ENCODE data around the gene ASCC1. TPM values are rescaled to one million over a fixed set of nuclear protein-coding genes. Genes with fewer than 3 reads are reported as not detected.
"Not testable (repeated sequence)": the region's sequence is repeated elsewhere in the genome, so short reads cannot be mapped to it uniquely, and the experiment has no call there.

The ASCC1 gene
- total RNA-seq, 1 experiment from 2014 or later: 12.6 TPM

- Histone ChIP-seq H3K36me3 (peaks cover 30% of the 10 kb centered on the region), H3K9me3 (no peaks in the 10 kb centered on the region), H3K4me3 (no peak overlapping the region), H3K27me3 (no peaks in the 10 kb centered on the region)
- no peak for DNase-seq
Observed at GRCh38 chr10:72229261-72230251, 13.5 kb upstream of the ASCC1 start.

GRCh38 chr10:72228318-72228751 lies 12.3 kb upstream of the ASCC1 start:
- peaks cover 34% of the 10 kb centered on the region for H3K36me3 ChIP-seq
- H3K27me3 ChIP-seq: no peaks in the 10 kb centered on the region
- no peaks in the 10 kb centered on the region for H3K9me3 ChIP-seq
- H3K4me3 ChIP-seq: no peak overlapping the region
- DNase-seq: no peak

DNA sequence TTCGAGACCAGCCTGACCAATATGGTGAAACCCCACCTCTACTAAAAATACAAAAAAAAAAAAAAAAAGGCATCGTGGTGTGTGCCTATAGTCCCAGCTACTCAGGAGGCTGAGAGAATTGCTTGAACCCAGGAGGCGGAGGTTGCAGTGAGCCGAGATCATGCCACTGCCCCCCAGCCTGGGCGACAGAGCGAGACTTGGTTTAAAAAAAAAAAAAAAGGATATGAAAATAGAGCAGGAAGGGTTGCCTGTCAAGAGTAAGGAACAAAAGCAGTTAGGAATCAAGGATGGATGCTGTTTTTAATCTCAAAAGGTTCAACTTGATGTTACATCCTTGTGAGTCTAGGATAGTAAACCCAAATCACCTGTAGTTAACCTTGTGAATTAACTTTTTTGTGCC lies 11.8 kb upstream of the ASCC1 start:
- Histone ChIP-seq H3K27me3 (no peaks in the 10 kb centered on the region), H3K4me3 (no peak overlapping the region), H3K9me3 (no peaks in the 10 kb centered on the region), H3K36me3 (peaks cover 33% of the 10 kb centered on the region)
- no peak for DNase-seq

DNA sequence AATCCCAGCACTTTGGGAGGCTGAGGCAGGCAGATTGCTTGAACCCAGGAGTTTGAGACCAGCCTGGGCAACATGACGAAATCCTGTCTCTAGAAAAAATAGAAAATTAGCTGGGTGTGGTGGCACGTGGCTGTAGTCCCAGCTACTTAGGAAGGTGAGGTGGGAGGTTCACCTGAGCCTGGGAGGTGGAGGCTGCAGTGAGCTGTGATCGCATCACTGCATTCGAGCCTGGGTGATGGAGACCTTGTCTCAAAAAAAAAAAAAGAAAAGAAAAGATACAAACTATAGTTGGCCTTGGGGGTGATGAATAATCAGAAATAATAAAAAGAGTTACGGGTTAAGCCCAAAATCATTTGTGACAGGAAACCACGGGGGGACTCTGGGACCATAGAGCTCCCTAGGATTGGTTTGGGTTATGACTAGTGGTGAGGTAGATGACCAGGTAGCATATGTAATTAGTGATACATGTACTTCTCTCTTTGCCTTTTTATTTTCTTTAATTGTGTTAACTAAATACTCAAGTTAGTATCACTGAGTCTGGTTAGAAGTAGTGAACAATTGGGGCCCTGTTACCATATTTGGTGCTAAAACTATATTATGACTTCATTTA lies 10.4 kb upstream of the ASCC1 start:
- DNase-seq: no peak
- Histone ChIP-seq H3K9me3 (no peaks in the 10 kb centered on the region), H3K27me3 (no peaks in the 10 kb centered on the region), H3K36me3 (peaks cover 28% of the 10 kb centered on the region), H3K4me3 (no peak overlapping the region)

- H3K27me3 ChIP-seq, DNase-seq, H3K4me3 ChIP-seq, H3K9me3 ChIP-seq: not testable (repeated sequence)
- H3K36me3 ChIP-seq: peaks cover 19% of the 10 kb centered on the region
Observed at GRCh38 chr10:72224191-72224590, 8.1 kb upstream of the ASCC1 start.

DNA sequence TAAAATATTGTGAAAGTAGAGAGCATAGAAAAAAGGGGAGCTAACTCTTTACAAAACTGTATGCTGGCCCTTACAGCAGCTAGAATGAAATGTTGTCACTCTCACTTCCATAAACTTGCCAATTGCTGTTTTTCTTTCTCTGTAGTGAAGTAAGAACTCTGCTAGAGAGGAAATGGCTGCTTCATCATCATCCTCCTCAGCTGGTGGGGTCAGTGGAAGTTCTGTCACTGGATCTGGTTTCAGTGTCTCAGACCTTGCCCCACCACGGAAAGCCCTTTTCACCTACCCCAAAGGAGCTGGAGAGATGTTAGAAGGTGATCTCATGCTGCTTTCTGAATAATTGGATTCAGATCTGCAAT lies 7.6 kb upstream of the ASCC1 start:
- no peak for DNase-seq
- Histone ChIP-seq H3K27me3 (no peaks in the 10 kb centered on the region), H3K9me3 (no peaks in the 10 kb centered on the region)

GRCh38 chr10:72221278-72221677 lies 5.2 kb upstream of the ASCC1 start:
- Histone ChIP-seq H3K9me3 (no peaks in the 10 kb centered on the region), H3K36me3 (peaks cover 19% of the 10 kb centered on the region), H3K27me3 (no peaks in the 10 kb centered on the region), H3K4me3 (no peak overlapping the region)
- no peak for DNase-seq

More for the DNA sequence above, 7.6 kb upstream of the ASCC1 start:
- Histone ChIP-seq H3K36me3 (peaks cover 19% of the 10 kb centered on the region), H3K4me3 (no peak overlapping the region)

- Histone ChIP-seq H3K27me3 (no peaks in the 10 kb centered on the region), H3K4me3 (no peak overlapping the region)
- DNase-seq: no peak
Observed at GRCh38 chr10:72220637-72221036, 4.6 kb upstream of the ASCC1 start.

GRCh38 chr10:72219235-72219814 lies 3.2 kb upstream of the ASCC1 start:
- Histone ChIP-seq H3K36me3 (peaks cover 15% of the 10 kb centered on the region), H3K9me3 (no peaks in the 10 kb centered on the region), H3K27me3 (no peaks in the 10 kb centered on the region), H3K4me3 (no peak overlapping the region)
- DNase-seq: no peak

More at GRCh38 chr10:72220637-72221036, 4.6 kb upstream of the ASCC1 start:
- peaks cover 19% of the 10 kb centered on the region for H3K36me3 ChIP-seq
- no peaks in the 10 kb centered on the region for H3K9me3 ChIP-seq

GRCh38 chr10:72218726-72219125 lies 2.6 kb upstream of the ASCC1 start:
- no peaks in the 10 kb centered on the region for H3K27me3 ChIP-seq
- H3K4me3 ChIP-seq: no peak overlapping the region
- H3K9me3 ChIP-seq: no peaks in the 10 kb centered on the region
- no peak for DNase-seq
- H3K36me3 ChIP-seq: peaks cover 10% of the 10 kb centered on the region

- no peak for DNase-seq
- peaks cover 6% of the 10 kb centered on the region for H3K36me3 ChIP-seq
- H3K27me3 ChIP-seq: no peaks in the 10 kb centered on the region
- no peaks in the 10 kb centered on the region for H3K9me3 ChIP-seq
- H3K4me3 ChIP-seq: no peak overlapping the region
Observed at GRCh38 chr10:72218325-72218724, 2.2 kb upstream of the ASCC1 start.

DNA sequence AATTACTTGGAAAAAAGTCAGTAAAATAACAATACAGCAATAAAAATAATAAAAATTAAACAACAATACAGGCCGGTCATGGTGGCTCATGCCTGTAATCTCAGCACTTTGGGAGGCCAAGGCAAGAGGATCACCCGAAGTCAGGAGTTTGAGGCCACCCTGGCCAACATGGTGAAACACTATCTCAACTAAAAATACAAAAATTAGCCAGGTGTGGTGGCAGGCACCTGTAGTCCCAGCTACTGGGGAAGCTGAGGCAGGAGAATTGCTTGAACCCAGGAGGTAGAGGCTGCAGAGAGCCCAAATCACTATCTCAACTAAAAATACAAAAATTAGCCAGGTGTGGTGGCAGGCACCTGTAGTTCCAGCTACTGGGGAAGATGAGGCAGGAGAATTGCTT lies 4.2 kb downstream of the ASCC1 start:
- not testable (repeated sequence) for H3K9me3 ChIP-seq, DNase-seq

GRCh38 chr10:72211381-72211780 lies 4.7 kb downstream of the ASCC1 start:
- H3K4me3 ChIP-seq, H3K27me3 ChIP-seq, H3K9me3 ChIP-seq, H3K36me3 ChIP-seq: not testable (repeated sequence)
- peak; percentile 4 for DNase-seq

More for the DNA sequence above, 4.2 kb downstream of the ASCC1 start:
- not testable (repeated sequence) for H3K27me3 ChIP-seq, H3K36me3 ChIP-seq, H3K4me3 ChIP-seq

- not testable (repeated sequence) for DNase-seq, H3K27me3 ChIP-seq, H3K9me3 ChIP-seq, H3K4me3 ChIP-seq
- H3K36me3 ChIP-seq: peaks cover 12% of the 10 kb centered on the region
Observed at GRCh38 chr10:72208526-72208925, 7.5 kb downstream of the ASCC1 start.

GRCh38 chr10:72206511-72207229 lies 9.4 kb downstream of the ASCC1 start:
- DNase-seq: no peak
- H3K27me3 ChIP-seq: no peaks in the 10 kb centered on the region
- peaks cover 14% of the 10 kb centered on the region for H3K36me3 ChIP-seq
- no peak overlapping the region for H3K4me3 ChIP-seq
- H3K9me3 ChIP-seq: no peaks in the 10 kb centered on the region

- H3K36me3 ChIP-seq: peaks cover 12% of the 10 kb centered on the region
- no peak for DNase-seq
- H3K9me3 ChIP-seq: no peaks in the 10 kb centered on the region
- H3K27me3 ChIP-seq: no peaks in the 10 kb centered on the region
- H3K4me3 ChIP-seq: no peak overlapping the region
Observed at GRCh38 chr10:72204724-72205123, 11.4 kb downstream of the ASCC1 start.

DNA sequence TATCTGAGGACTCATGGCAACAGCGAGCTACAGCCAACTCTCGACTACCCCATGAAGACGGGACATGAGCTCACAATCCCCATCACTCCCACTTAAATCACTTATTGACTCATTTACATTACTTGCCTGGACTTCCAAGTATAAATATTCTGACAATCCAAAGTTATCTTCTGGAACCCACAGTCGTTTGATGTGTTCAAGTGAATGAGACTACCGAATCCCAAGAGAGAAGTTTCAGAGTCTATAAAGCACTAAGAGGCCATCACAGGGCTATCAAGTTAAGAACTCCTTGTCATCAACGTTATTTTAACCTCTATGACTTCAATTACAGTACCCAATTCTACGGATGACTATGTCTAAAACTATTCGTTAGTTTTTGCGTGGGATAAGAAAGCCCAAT lies 11.8 kb downstream of the ASCC1 start:
- DNase-seq: no peak
- H3K9me3 ChIP-seq: no peaks in the 10 kb centered on the region
- H3K27me3 ChIP-seq: no peaks in the 10 kb centered on the region
- H3K4me3 ChIP-seq: no peak overlapping the region
- H3K36me3 ChIP-seq: peaks cover 12% of the 10 kb centered on the region

Data from MG63 (cell line).